Aorta (tissue), 5 donors: ENCODE measurements around the gene ARAP3. TPM values are rescaled to one million over a fixed set of nuclear protein-coding genes. Genes with fewer than 3 reads are reported as not detected.

Source experiments
- ATAC-seq: fragments of 200-7000 bp; cut with Tn5 transposase; one replicate; pipeline ENCODE4 v1.9.1; 2022; ENCODE audit warnings: moderate library complexity; ENCODE audit not compliant: low FRiP score
- DNase-seq, 2 donors: peaks; one replicate each; pipeline ENCODE4 v3.0.0-alpha.2; 2020
- H3K27ac ChIP-seq, 2 donors: one replicate each; pipeline ENCODE4 v1.5.1; 2013; ENCODE audit warnings: low read length in 2 of 2, mild to moderate bottlenecking in 2 of 2, moderate library complexity in 2 of 2, control low read depth in 1 of 2, inconsistent platforms in 1 of 2, low read depth in 1 of 2
- H3K27me3 ChIP-seq, 2 donors: one replicate each; pipeline ENCODE4 v1.6.1; 2013; ENCODE audit warnings: control low read depth in 1 of 2, low read length in 1 of 2, mild to moderate bottlenecking in 1 of 2, moderate library complexity in 1 of 2; ENCODE audit not compliant: insufficient read depth in 2 of 2, control insufficient read depth in 1 of 2
- H3K36me3 ChIP-seq, 2 donors: one replicate each; pipeline ENCODE4 v1.6.1; 2013; ENCODE audit warnings: control low read depth in 1 of 2, low read length in 1 of 2, mild to moderate bottlenecking in 1 of 2; ENCODE audit not compliant: insufficient read depth in 2 of 2, control insufficient read depth in 1 of 2
- H3K4me1 ChIP-seq, 2 donors: one replicate each; pipeline ENCODE4 v1.6.1; 2013; ENCODE audit warnings: low read length in 2 of 2, control low read depth in 1 of 2, mild to moderate bottlenecking in 1 of 2, moderate library complexity in 1 of 2; ENCODE audit not compliant: insufficient read depth in 2 of 2, control insufficient read depth in 1 of 2
- H3K4me3 ChIP-seq, 2 donors: one replicate each; pipeline ENCODE4 v1.5.1; 2013; ENCODE audit warnings: low read length in 2 of 2, control low read depth in 1 of 2, mild to moderate bottlenecking in 1 of 2
- H3K9me3 ChIP-seq: one replicate; pipeline ENCODE4 v1.6.1; 2013; ENCODE audit warnings: mild to moderate bottlenecking, low read length; ENCODE audit not compliant: control insufficient read depth
- WGBS, 2 donors: extraction: QIAGEN DNeasy Blood & Tissue Kit; methylation state at CpG; one replicate each; pipeline ENCODE4 v1.1.7; 2013; 5-methylcytosine and 5-hydroxymethylcytosine counted together
- intact Hi-C, 2 donors: fragments of 100-400 bp; cut with DNase I; formaldehyde crosslinking; loops; one replicate each; pipeline versions ENCODE4 v1.14.2 to v1.15.0; 2022
- polyA plus RNA-seq, 2 donors: library from polyadenylated mRNA; stranded (reverse); fragments of 200-250 nt; gene quantifications; one replicate each; pipeline ENCODE4 v1.2.3, GENCODE V29; 2013
- total RNA-seq, 2 donors: library from RNA; stranded (reverse); fragmentation: NEBNext Ultra II Directional; extraction: Animal tissue kit (Norgen Biotek cat#: 25700); gene quantifications; one replicate each; pipeline ENCODE4 v1.2.1, GENCODE V29; 2021
- donor health status: healthy with polysubstance abuse.
- donor health status: Bipolar disorder and iron deficiency.
- donor health status: DM: no; HTN: no; CAD: no.
- donor health status: DM: no; HTN: no; CAD: no.
- donor health status: DM: yes; HTN: yes; CAD: no.

The ARAP3 gene
- total and polyA plus RNA-seq, 4 donors: 1.8 to 34.2 (median 17.8) TPM

DNA sequence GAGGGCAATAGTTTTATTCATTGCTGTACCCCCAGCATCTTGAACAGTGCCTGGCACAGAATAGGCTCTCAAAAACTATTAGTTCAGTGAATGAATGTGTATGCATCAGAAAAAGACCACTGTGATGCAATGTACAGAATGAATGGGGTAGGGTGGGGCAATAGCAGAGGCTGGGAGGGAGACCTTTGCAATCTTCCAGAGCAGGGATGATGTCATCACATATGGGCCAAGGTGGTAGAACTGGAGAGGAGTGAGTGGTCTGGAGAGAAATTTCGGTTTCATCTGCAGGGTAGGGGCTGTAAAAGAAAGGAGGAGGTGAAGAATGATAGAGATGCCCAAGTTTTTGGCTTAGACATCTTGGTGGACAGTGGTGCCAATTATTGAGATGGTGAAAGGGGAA lies 23.4 kb upstream of the ARAP3 start:
- Histone ChIP-seq H3K27ac (no peak overlapping the region), H3K36me3 (no peaks in the 10 kb centered on the region), H3K4me1 (no peaks in the 10 kb centered on the region), H3K9me3 (no peaks in the 10 kb centered on the region), H3K4me3 (no peak overlapping the region), H3K27me3 (peaks cover 0 to 3% of the 10 kb centered on the region in 2 donors)
- DNase-seq (no peak), ATAC-seq (no peak)
- intact Hi-C loops: no loop called here
- WGBS, 2 donors: 61 to 70% methylated on average over 1 of the region's 1 CpG

DNA sequence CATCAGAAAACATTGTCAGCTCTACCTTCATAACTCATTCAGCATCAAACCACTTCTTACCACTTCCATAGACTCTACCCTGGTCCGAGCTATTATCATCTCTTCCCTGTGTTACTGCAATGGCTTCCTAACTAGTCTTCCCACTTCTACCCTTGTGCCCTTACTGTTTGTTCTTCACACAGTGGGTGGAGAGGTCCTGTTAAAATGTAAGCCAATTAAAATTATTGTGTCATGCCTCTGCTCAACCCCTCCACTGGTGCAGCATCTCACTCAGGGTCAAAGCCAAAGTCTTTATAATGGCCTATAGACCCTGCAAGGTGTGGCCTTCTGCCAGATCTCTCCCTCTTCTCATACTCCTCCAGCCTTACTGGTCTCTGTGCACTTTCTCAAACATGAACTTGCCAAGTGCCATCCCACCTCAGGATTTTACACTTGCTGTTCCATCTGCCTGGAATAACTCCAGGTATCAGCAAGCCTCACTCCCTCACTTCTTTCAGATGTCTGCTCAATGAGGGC lies 22.8 kb upstream of the ARAP3 start:
- intact Hi-C loops: no loop called here
- Histone ChIP-seq H3K36me3 (no peaks in the 10 kb centered on the region), H3K9me3 (no peaks in the 10 kb centered on the region), H3K27ac (no peak overlapping the region), H3K4me3 (no peak overlapping the region), H3K27me3 (peaks cover 0 to 3% of the 10 kb centered on the region in 2 donors), H3K4me1 (no peaks in the 10 kb centered on the region)
- 74 to 87% methylated on average over 1 of the region's 1 CpG for WGBS, 2 donors
- ATAC-seq (no peak), DNase-seq (no peak)

DNA sequence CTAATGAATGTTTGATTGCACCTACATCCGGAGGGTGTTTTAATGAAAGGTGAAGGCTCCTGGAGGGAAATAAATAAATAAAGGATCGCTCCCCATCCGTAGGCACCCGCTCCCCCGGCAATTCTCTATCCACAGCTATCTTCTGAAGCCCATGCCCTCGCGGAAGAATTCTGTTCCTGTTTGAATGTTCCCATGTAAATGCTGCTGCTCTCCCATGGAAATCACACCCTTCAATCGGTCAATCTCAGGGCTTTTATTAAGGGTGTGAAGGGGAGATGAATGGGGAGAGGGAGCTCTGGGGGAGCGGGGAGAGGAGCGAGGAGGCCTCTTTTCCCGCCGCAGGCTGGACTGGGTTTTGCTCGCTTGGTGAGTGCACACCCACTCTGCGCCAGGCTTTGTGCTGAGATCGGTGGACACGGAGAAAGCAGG lies 21.1 kb upstream of the ARAP3 start:
- no peak for ATAC-seq

DNA sequence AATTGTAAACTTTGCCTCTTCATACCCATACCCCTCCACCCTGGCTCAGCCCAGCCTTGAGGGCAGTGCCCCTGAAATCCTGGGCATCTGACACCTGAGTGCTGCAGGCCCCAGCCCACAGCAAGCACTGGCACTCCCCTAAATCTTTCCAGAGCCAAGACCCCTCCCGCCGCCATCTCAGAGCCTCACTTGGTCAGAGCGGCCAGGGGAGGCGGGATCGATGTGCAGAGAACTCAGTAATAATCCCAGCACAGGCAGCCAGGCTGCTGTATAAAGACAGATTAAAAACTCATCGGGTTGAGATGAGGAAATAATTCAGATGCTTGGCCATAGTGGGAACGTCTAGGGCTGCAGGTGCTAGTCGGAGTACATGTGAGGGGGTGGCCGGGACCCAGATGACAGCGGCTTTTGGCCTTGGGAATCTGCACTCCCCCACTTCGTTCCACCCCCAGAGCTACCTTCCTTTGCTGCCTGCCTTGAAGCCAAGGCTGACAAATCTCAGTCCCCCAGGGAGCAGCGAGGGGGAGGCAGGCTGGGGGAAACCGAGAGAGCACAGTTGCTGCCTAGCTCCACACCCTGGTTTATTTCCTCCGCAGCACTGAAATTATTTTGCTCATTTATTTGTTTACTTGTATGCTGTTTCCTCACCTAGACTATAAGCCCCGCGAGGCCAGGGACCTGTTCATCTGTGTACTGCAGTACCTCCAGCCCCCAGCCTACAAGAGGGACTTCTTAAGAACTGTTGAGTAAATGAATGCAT lies 19.5 kb upstream of the ARAP3 start:
- H3K4me3 ChIP-seq: no peak overlapping the region
- ATAC-seq: no peak
- DNase-seq: no peak
- no peak overlapping the region for H3K27ac ChIP-seq
- intact Hi-C loops: loop anchor here (1.0 to 2.0 kb wide), 2 partner anchors 177 to 178 kb away; partner anchors contain the start of gene PCDH1 (in 1 of the 2)
- 9 to 11% methylated on average over 16 of the region's 16 CpGs for WGBS, 2 donors
- H3K9me3 ChIP-seq: no peaks in the 10 kb centered on the region
- no peaks in the 10 kb centered on the region for H3K36me3 ChIP-seq
- H3K27me3 ChIP-seq: peaks cover 0 to 3% of the 10 kb centered on the region in 2 donors
- H3K4me1 ChIP-seq: no peaks in the 10 kb centered on the region

More for the DNA sequence above, 21.1 kb upstream of the ARAP3 start:
- DNase-seq: no peak
- Histone ChIP-seq H3K36me3 (no peaks in the 10 kb centered on the region), H3K27ac (no peak overlapping the region), H3K4me1 (no peaks in the 10 kb centered on the region), H3K9me3 (no peaks in the 10 kb centered on the region), H3K4me3 (no peak overlapping the region), H3K27me3 (peaks cover 0 to 3% of the 10 kb centered on the region in 2 donors)
- intact Hi-C loops: loop anchor here in 1 of 2 donors (2.0 kb wide), 1 partner anchor 176 kb away; the partner anchor contains the start of gene PCDH1
- WGBS, 2 donors: 11 to 13% methylated on average over 16 of the region's 16 CpGs

DNA sequence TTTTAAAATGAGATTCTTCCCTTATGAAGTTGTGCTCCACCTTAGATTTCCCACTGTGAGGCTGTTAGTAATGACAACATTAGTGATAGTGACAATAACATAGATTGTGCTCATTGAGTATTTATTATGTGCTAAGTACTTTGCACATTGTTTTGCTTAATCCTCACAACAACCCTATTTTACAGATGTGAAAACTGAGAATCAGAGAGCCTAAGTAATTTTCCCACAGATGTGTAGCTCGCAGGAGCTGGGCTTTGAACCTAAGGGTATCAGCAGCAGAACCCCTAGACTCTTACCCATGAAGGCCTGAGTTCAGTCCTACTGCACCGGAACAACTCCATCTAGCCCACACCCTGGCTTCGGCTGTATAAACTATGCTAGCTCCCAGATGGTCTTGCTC lies 15.6 kb upstream of the ARAP3 start:
- intact Hi-C loops: loop anchor here in 1 of 2 donors (10.0 kb wide), 1 partner anchor 447 kb away; no protein-coding TSS in a partner anchor
- Histone ChIP-seq H3K9me3 (no peaks in the 10 kb centered on the region), H3K27ac (no peak overlapping the region), H3K27me3 (peaks cover 0 to 3% of the 10 kb centered on the region in 2 donors), H3K36me3 (no peaks in the 10 kb centered on the region), H3K4me1 (no peaks in the 10 kb centered on the region), H3K4me3 (no peak overlapping the region)
- ATAC-seq (no peak), DNase-seq (no peak)
- WGBS, 2 donors: 92% methylated on average over 3 of the region's 3 CpGs

DNA sequence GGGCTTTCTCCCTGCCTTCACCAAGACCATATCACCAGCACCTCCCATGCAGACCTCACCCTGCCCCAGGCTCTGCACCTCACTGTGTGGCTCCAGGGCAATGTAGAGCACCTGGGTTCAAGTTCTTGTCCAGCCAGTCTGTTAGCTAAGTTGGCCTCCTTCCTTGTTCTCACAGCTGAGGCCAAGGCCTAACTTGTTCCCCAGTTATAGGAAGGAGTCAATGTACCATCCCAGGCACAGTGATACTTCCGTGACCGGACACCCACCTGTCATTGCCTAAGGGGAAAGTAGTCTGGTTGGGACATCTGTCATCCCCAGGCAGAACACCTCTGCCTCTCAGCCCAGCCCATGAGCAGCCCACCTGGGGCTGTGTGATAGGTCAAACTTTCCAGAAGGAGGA lies 14.4 kb upstream of the ARAP3 start:
- no peaks in the 10 kb centered on the region for H3K4me1 ChIP-seq
- H3K36me3 ChIP-seq: no peaks in the 10 kb centered on the region
- ATAC-seq (no peak), DNase-seq (no peak)
- no peak overlapping the region for H3K4me3 ChIP-seq
- H3K27ac ChIP-seq: no peak overlapping the region
- peaks cover 0 to 3% of the 10 kb centered on the region in 2 donors for H3K27me3 ChIP-seq
- H3K9me3 ChIP-seq: no peaks in the 10 kb centered on the region
- intact Hi-C loops: loop anchor here in 1 of 2 donors (10.0 kb wide), 1 partner anchor 448 kb away; no protein-coding TSS in a partner anchor
- WGBS, 2 donors: 88 to 93% methylated on average over 2 of the region's 2 CpGs

DNA sequence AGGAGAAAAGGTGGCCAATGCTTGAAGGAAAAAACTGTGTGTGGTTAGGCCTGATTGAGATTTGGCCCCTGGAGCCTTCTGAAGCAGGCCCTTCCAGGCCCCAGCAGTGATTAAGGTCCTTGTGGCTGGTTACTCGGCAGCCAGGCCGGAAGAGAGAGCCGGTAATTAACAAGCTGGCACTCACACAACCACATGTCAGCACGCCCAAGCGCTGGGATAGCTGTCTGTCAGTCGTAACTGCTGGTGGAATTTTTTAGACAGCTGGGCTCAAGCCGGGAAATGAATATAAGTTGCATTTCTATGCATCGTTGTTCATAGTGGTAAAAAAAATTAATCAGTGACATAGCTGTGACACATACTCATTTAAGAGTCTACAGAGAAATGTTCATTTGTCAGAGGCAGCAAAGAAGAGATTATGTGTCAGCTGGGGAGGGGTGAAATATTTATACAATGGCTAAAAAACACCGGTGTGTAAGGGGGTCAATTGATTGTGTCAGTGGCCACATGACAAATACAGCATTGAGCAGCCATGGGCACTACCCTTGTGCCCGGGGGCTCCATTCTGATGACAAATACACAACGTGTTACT lies 13.7 kb upstream of the ARAP3 start:
- no peak overlapping the region for H3K27ac ChIP-seq
- peaks cover 0 to 2% of the 10 kb centered on the region in 2 donors for H3K27me3 ChIP-seq
- no peaks in the 10 kb centered on the region for H3K36me3 ChIP-seq
- H3K4me3 ChIP-seq: no peak overlapping the region
- 76 to 78% methylated on average over 11 of the region's 11 CpGs for WGBS, 2 donors
- intact Hi-C loops: loop anchor here in 1 of 2 donors (10.0 kb wide), 1 partner anchor 449 kb away; no protein-coding TSS in a partner anchor
- H3K9me3 ChIP-seq: no peaks in the 10 kb centered on the region
- no peak for DNase-seq
- ATAC-seq: no peak
- H3K4me1 ChIP-seq: no peaks in the 10 kb centered on the region

DNA sequence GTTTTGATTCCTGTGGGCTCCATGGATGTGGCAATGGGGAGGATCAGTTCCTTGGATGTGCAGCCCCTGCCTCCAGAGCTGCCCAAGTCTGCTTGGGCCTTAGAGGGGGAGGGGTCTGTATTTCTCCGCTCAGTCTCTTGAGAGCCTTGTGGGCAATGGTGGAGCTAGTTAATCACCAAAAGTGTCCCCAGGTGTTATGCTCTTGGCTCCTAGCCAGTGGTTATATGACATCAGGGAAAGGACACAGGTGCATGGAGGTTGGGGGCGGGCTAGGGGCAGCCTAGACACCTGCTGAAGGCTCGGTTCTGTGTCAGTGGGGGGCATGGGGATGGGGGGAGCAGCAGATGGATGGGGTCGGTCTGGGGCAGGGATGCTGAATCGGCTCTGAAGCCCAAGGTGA lies 12.4 kb upstream of the ARAP3 start:
- no peak overlapping the region for H3K4me3 ChIP-seq
- no peaks in the 10 kb centered on the region for H3K36me3 ChIP-seq
- WGBS, 2 donors: 88 to 91% methylated on average over 5 of the region's 5 CpGs
- H3K4me1 ChIP-seq: no peaks in the 10 kb centered on the region
- no peak for DNase-seq
- no peak overlapping the region for H3K27ac ChIP-seq
- no peaks in the 10 kb centered on the region for H3K27me3 ChIP-seq
- intact Hi-C loops: loop anchor here in 1 of 2 donors (10.0 kb wide), 1 partner anchor 450 kb away; no protein-coding TSS in a partner anchor
- no peak for ATAC-seq
- no peaks in the 10 kb centered on the region for H3K9me3 ChIP-seq
